Measurements from ENCODE around the gene TMEM35A. TPM values are rescaled to one million over a fixed set of nuclear protein-coding genes. Genes with fewer than 3 reads are reported as not detected.

The TMEM35A gene
- total and polyA plus RNA-seq, 9 of the 15 experiments (the other 6 are each of a cell fraction or from before 2014, with no cell fraction given) = not detected

DNA sequence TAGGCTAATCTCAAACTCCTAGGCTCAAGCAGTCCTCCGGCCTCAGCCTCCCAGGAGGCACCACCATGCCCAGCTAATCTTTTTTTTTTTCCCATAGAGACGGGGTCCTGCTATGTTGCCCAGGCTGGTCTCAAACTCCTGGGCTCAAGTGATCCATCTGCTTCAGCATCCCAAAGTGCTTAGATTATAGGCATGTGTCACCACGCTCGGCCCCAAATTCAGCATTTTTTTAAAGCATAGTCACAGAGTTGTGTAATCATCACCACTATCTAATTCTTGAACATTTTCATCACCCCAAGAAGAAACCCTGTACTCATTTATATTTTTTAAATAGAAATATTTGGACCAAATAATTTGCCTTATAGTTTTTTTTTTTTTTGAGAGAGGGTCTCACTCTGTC is 29.6 kb downstream of the TMEM35A start (continued):
- TF ChIP-seq, protein P1, sequence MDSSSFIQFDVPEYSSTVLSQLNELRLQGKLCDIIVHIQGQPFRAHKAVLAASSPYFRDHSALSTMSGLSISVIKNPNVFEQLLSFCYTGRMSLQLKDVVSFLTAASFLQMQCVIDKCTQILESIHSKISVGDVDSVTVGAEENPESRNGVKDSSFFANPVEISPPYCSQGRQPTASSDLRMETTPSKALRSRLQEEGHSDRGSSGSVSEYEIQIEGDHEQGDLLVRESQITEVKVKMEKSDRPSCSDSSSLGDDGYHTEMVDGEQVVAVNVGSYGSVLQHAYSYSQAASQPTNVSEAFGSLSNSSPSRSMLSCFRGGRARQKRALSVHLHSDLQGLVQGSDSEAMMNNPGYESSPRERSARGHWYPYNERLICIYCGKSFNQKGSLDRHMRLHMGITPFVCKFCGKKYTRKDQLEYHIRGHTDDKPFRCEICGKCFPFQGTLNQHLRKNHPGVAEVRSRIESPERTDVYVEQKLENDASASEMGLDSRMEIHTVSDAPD (CRISPR knock-in tag; IDR thresholded peaks at IDR 0.05) = no peak
- TF ChIP-seq BCOR (IDR thresholded peaks at IDR 0.05) = no peak
- no peak for TF ChIP-seq ATF1 (CRISPR knock-in tag; IDR thresholded peaks at IDR 0.05)
- no peak for TF ChIP-seq ATF1 (tag; IDR thresholded peaks at IDR 0.05)

DNA sequence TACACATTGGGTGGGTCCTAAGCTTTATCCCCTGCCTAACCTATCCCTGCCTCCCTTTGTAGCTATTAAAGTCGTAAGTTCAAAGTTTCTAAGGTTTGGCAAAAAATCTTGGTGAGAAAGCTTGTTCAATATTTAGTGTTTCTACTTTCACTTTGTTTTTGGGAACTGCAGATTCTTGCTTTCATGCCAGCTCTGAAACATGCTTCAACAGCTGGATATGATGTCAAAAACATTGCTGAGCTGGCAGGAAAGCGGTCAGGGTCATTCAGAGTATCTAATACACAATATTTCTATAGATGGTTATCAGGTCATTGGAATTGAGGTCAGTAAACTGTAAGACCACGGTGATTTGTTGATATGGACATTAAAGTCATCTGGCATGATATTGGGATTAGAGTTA is 39.0 kb downstream of the TMEM35A start:
- POLR2A ChIA-PET = interaction anchor here (1.0 kb wide), 1 partner anchor 13 kb away, joined by 4 read pairs; no protein-coding TSS in a partner anchor
- CTCF ChIA-PET (ENCODE audit: low intra/inter-chr PET ratio) = no interaction called here
- Histone ChIP-seq H3K4me2 (ENCODE audit: insufficient read depth, low read length) (no peak overlapping the region), H2AFZ (ENCODE audit: low read depth, low read length) (no peak overlapping the region), H3K4me3 (no peak overlapping the region), H3K36me3 (ENCODE audit: control insufficient read depth, insufficient read depth, low read length) (peaks cover 17% of the 10 kb centered on the region; the same call in 2 of the 3 replicates), H3K9me1 (ENCODE audit: control insufficient read depth, insufficient read depth, low read length) (no peaks in the 10 kb centered on the region), H4K20me1 (replicated peaks; ENCODE audit: control insufficient read depth, insufficient read depth, low read length) (no peaks in the 10 kb centered on the region), H3K4me1 (replicated peaks in 1 of 2; ENCODE audit: control insufficient read depth in 2 of 2, insufficient read depth in 2 of 2, low read length in 2 of 2) (no peaks in the 10 kb centered on the region), H3K27ac (ENCODE audit: extremely low read depth, low read depth, low read length) (no peak overlapping the region), H3K9me3 (replicated peaks; ENCODE audit: control insufficient read depth, insufficient read depth, low read depth, low read length) (no peaks in the 10 kb centered on the region), H3K79me2 (ENCODE audit: control insufficient read depth, insufficient read depth, low read length) (no peaks in the 10 kb centered on the region), H3K9ac (ENCODE audit: insufficient read depth in 1 of 2, low read depth in 2 of 2, low read length in 2 of 2) (no peak overlapping the region), H3K27me3 (ENCODE audit: control insufficient read depth in 2 of 2, insufficient read depth in 2 of 2, low read length in 2 of 2) (no peaks in the 10 kb centered on the region)
- in situ Hi-C loops (cut with MboI) = no loop called here
- DNase-seq (ENCODE audit: extremely low read depth in 1 of 4, low spot score in 3 of 4) = no peak
- ATAC-seq = no peak
- intact Hi-C loops (cut with micrococcal nuclease) = no loop called here
- 69% methylated on average over 3 of the region's 3 CpGs for WGBS (ENCODE audit: insufficient coverage, low coverage, missing lambda C conversion rate)
- no peak for FAIRE-seq
- BruUV-seq (replicated peaks) = no TSS peak
- TF ChIP-seq SAFB2 (IDR thresholded peaks at IDR 0.05; ENCODE audit: borderline replicate concordance, low read depth, low read length, severe bottlenecking) (no peak), L3MBTL2 (IDR thresholded peaks at IDR 0.05) (no peak), DACH1 (IDR thresholded peaks at IDR 0.05; ENCODE audit: partially characterized antibody) (no peak), MCM3 (IDR thresholded peaks at IDR 0.05) (no peak), PHF8 (IDR thresholded peaks at IDR 0.05; ENCODE audit: borderline replicate concordance, low read length) (no peak), EP300 (IDR thresholded peaks at IDR 0.05; ENCODE audit: low read length) (no peak), RBM15 (IDR thresholded peaks at IDR 0.05; ENCODE audit: insufficient read depth, low read length) (no peak), MED1 (CRISPR knock-in tag; IDR thresholded peaks at IDR 0.05; ENCODE audit: borderline replicate concordance) (no peak), ASH1L (IDR thresholded peaks at IDR 0.05; ENCODE audit: borderline replicate concordance, low read depth, partially characterized antibody) (no peak), MTF1 (CRISPR knock-in tag; IDR thresholded peaks at IDR 0.05; ENCODE audit: borderline replicate concordance) (no peak)
- TF ChIP-seq, protein P2, sequence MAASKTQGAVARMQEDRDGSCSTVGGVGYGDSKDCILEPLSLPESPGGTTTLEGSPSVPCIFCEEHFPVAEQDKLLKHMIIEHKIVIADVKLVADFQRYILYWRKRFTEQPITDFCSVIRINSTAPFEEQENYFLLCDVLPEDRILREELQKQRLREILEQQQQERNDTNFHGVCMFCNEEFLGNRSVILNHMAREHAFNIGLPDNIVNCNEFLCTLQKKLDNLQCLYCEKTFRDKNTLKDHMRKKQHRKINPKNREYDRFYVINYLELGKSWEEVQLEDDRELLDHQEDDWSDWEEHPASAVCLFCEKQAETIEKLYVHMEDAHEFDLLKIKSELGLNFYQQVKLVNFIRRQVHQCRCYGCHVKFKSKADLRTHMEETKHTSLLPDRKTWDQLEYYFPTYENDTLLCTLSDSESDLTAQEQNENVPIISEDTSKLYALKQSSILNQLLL (CRISPR knock-in tag; IDR thresholded peaks at IDR 0.05; ENCODE audit: borderline replicate concordance) = no peak
- TF ChIP-seq, protein P3, sequence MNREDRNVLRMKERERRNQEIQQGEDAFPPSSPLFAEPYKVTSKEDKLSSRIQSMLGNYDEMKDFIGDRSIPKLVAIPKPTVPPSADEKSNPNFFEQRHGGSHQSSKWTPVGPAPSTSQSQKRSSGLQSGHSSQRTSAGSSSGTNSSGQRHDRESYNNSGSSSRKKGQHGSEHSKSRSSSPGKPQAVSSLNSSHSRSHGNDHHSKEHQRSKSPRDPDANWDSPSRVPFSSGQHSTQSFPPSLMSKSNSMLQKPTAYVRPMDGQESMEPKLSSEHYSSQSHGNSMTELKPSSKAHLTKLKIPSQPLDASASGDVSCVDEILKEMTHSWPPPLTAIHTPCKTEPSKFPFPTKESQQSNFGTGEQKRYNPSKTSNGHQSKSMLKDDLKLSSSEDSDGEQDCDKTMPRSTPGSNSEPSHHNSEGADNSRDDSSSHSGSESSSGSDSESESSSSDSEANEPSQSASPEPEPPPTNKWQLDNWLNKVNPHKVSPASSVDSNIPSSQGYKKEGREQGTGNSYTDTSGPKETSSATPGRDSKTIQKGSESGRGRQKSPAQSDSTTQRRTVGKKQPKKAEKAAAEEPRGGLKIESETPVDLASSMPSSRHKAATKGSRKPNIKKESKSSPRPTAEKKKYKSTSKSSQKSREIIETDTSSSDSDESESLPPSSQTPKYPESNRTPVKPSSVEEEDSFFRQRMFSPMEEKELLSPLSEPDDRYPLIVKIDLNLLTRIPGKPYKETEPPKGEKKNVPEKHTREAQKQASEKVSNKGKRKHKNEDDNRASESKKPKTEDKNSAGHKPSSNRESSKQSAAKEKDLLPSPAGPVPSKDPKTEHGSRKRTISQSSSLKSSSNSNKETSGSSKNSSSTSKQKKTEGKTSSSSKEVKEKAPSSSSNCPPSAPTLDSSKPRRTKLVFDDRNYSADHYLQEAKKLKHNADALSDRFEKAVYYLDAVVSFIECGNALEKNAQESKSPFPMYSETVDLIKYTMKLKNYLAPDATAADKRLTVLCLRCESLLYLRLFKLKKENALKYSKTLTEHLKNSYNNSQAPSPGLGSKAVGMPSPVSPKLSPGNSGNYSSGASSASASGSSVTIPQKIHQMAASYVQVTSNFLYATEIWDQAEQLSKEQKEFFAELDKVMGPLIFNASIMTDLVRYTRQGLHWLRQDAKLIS (CRISPR knock-in tag; IDR thresholded peaks at IDR 0.05) = no peak

All from K562 (cell line).